ENCODE measurements around the gene IMMP2L. TPM values are rescaled to one million over a fixed set of nuclear protein-coding genes. Genes with fewer than 3 reads are reported as not detected.

IMMP2L gene
- total RNA-seq, 1 experiment from 2014 or later = 8.8 TPM

DNA sequence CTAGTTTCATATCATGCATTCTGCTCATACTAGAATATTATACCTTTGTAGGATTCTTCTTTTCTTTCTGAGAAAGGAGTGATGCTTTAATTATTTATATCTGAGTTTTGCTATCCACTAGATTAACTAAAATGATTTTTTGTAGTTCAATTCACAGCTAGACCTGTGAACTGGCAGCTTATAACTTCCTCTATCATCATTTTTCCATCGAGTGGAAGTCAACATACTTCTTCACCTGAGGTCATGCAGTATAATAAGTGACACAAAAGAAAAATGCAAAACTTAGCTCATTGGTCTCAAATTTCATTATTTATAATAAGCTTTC lies 463.4 kb downstream of the IMMP2L start:
- intact Hi-C loops (cut with micrococcal nuclease; ENCODE audit: unreplicated experiment) (loop anchor here (10.0 kb wide), 1 partner anchor 636 kb away; no protein-coding TSS in a partner anchor), in situ Hi-C loops (cut with HindIII; ENCODE audit: low pct_unique_long_range_greater_than_20kb, low sequenced_read_pairs) (no loop called here)
- Histone ChIP-seq H3K4me3 (ENCODE audit: low read depth in 2 of 2, low read length in 2 of 2) (no peak overlapping the region), H3K36me3 (ENCODE audit: control insufficient read depth, insufficient read depth, low read length) (no peaks in the 10 kb centered on the region), H3K27ac (ENCODE audit: low read length) (no peak overlapping the region), H3K4me1 (ENCODE audit: control insufficient read depth, insufficient read depth, low read length) (no peaks in the 10 kb centered on the region), H3K9me3 (ENCODE audit: control insufficient read depth, insufficient read depth, low read depth, low read length) (no peaks in the 10 kb centered on the region), H3K27me3 (ENCODE audit: control insufficient read depth, insufficient read depth, low read length) (no peaks in the 10 kb centered on the region)
- ATAC-seq = no peak
- ChIA-PET CTCF (no interaction called here), POLR2A (no interaction called here)
- no TSS peak for BruUV-seq (replicated peaks)
- TF ChIP-seq, protein P1, sequence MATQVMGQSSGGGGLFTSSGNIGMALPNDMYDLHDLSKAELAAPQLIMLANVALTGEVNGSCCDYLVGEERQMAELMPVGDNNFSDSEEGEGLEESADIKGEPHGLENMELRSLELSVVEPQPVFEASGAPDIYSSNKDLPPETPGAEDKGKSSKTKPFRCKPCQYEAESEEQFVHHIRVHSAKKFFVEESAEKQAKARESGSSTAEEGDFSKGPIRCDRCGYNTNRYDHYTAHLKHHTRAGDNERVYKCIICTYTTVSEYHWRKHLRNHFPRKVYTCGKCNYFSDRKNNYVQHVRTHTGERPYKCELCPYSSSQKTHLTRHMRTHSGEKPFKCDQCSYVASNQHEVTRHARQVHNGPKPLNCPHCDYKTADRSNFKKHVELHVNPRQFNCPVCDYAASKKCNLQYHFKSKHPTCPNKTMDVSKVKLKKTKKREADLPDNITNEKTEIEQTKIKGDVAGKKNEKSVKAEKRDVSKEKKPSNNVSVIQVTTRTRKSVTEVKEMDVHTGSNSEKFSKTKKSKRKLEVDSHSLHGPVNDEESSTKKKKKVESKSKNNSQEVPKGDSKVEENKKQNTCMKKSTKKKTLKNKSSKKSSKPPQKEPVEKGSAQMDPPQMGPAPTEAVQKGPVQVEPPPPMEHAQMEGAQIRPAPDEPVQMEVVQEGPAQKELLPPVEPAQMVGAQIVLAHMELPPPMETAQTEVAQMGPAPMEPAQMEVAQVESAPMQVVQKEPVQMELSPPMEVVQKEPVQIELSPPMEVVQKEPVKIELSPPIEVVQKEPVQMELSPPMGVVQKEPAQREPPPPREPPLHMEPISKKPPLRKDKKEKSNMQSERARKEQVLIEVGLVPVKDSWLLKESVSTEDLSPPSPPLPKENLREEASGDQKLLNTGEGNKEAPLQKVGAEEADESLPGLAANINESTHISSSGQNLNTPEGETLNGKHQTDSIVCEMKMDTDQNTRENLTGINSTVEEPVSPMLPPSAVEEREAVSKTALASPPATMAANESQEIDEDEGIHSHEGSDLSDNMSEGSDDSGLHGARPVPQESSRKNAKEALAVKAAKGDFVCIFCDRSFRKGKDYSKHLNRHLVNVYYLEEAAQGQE (IDR thresholded peaks at IDR 0.05; ENCODE audit: insufficient read depth in 1 of 2, low read depth in 2 of 2, low read length in 1 of 2) = no peak
- TF ChIP-seq, protein P2, sequence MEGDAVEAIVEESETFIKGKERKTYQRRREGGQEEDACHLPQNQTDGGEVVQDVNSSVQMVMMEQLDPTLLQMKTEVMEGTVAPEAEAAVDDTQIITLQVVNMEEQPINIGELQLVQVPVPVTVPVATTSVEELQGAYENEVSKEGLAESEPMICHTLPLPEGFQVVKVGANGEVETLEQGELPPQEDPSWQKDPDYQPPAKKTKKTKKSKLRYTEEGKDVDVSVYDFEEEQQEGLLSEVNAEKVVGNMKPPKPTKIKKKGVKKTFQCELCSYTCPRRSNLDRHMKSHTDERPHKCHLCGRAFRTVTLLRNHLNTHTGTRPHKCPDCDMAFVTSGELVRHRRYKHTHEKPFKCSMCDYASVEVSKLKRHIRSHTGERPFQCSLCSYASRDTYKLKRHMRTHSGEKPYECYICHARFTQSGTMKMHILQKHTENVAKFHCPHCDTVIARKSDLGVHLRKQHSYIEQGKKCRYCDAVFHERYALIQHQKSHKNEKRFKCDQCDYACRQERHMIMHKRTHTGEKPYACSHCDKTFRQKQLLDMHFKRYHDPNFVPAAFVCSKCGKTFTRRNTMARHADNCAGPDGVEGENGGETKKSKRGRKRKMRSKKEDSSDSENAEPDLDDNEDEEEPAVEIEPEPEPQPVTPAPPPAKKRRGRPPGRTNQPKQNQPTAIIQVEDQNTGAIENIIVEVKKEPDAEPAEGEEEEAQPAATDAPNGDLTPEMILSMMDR (IDR thresholded peaks at IDR 0.05) = peak; percentile 41; the same call in 1 of the 2 replicates
- DNase-seq (ENCODE audit: low read depth, low spot score) = no peak

- in situ Hi-C loops (cut with HindIII; ENCODE audit: low pct_unique_long_range_greater_than_20kb, low sequenced_read_pairs) = no loop called here
- H3K9me3 ChIP-seq (ENCODE audit: control insufficient read depth, insufficient read depth, low read depth, low read length) = no peaks in the 10 kb centered on the region
- POLR2A ChIA-PET = no interaction called here
- intact Hi-C loops (cut with micrococcal nuclease; ENCODE audit: unreplicated experiment) = loop anchor here (10.0 kb wide), 1 partner anchor 637 kb away; no protein-coding TSS in a partner anchor
- H3K27me3 ChIP-seq (ENCODE audit: control insufficient read depth, insufficient read depth, low read length) = no peaks in the 10 kb centered on the region
- TF ChIP-seq, protein P2 (IDR thresholded peaks at IDR 0.05) = peak; percentile 68; the same call in 1 of the 2 replicates
- TF ChIP-seq TCF7L2 (IDR thresholded peaks at IDR 0.05; ENCODE audit: low read depth, low read length) = no peak
- BruUV-seq (replicated peaks) = no TSS peak
- no peaks in the 10 kb centered on the region for H3K4me1 ChIP-seq (ENCODE audit: control insufficient read depth, insufficient read depth, low read length)
- H3K27ac ChIP-seq (ENCODE audit: low read length) = no peak overlapping the region
- no peaks in the 10 kb centered on the region for H3K36me3 ChIP-seq (ENCODE audit: control insufficient read depth, insufficient read depth, low read length)
- DNase-seq (ENCODE audit: low read depth, low spot score) (peak; percentile 71), ATAC-seq (peak; percentile 73; the same call in 1 of the 2 replicates)
- CTCF ChIA-PET = no interaction called here
- H3K4me3 ChIP-seq (ENCODE audit: low read depth in 2 of 2, low read length in 2 of 2) = no peak overlapping the region
Measured at GRCh38 chr7:111098011-111098925, 464.0 kb downstream of the IMMP2L start.
